H9 (cell line): ENCODE data around the gene POLR2H. TPM values are rescaled to one million over a fixed set of nuclear protein-coding genes. Genes with fewer than 3 reads are reported as not detected.
A peak's percentile ranks its signal among the peaks of the same experiment; 100 is the strongest.

Experiments used
- DNase-seq: peaks from one replicate; pipeline ENCODE4 v3.0.0-alpha.2; 2017
- H2AFZ ChIP-seq: one replicate; pipeline ENCODE4 v1.6.1; 2013; ENCODE audit warnings: mild to moderate bottlenecking, low read length, control low read depth, moderate library complexity
- H2AK5ac ChIP-seq: 2 replicates; pipeline ENCODE4 v1.6.1; 2013; ENCODE audit warnings: low read length, control low read depth, mixed read lengths; ENCODE audit not compliant: insufficient read length
- H2BK120ac ChIP-seq: one replicate; pipeline ENCODE4 v1.6.1; 2013; ENCODE audit warnings: low read depth, mild to moderate bottlenecking, low read length, control low read depth, inconsistent platforms; ENCODE audit not compliant: poor library complexity, severe bottlenecking
- H2BK12ac ChIP-seq: 2 replicates; pipeline ENCODE4 v1.6.1; 2013; ENCODE audit warnings: low read length, control low read depth, mixed read lengths, low read depth; ENCODE audit not compliant: insufficient read length
- H2BK15ac ChIP-seq: 2 replicates; pipeline ENCODE4 v1.6.1; 2013; ENCODE audit warnings: low read depth, low read length, control low read depth
- H2BK20ac ChIP-seq: one replicate; pipeline ENCODE4 v1.6.1; 2013; ENCODE audit warnings: low read depth, mild to moderate bottlenecking, low read length, control low read depth, inconsistent platforms; ENCODE audit not compliant: poor library complexity, severe bottlenecking
- H2BK5ac ChIP-seq: 2 replicates; pipeline ENCODE4 v1.6.1; 2013; ENCODE audit warnings: low read length, control low read depth, mixed read lengths; ENCODE audit not compliant: insufficient read length
- H3K14ac ChIP-seq: 2 replicates; pipeline ENCODE4 v1.6.1; 2013; ENCODE audit warnings: low read length, control low read depth; ENCODE audit not compliant: insufficient read depth
- H3K18ac ChIP-seq: 2 replicates; pipeline ENCODE4 v1.6.1; 2013; ENCODE audit warnings: low read depth, mild to moderate bottlenecking, mixed read lengths, low read length, control low read depth; ENCODE audit not compliant: insufficient read length
- H3K23ac ChIP-seq: 2 replicates; pipeline ENCODE4 v1.6.1; 2013; ENCODE audit warnings: low read length, control low read depth, mixed read lengths, low read depth; ENCODE audit not compliant: insufficient read length
- H3K23me2 ChIP-seq: 2 replicates; pipeline ENCODE4 v1.6.1; 2013; ENCODE audit warnings: low read depth, mild to moderate bottlenecking, mixed read lengths, low read length, control low read depth; ENCODE audit not compliant: insufficient read length, poor library complexity, severe bottlenecking
- H3K27ac ChIP-seq: 2 replicates; pipeline ENCODE4 v1.5.1; 2013; ENCODE audit warnings: low read length, control low read depth, mixed read lengths, low read depth; ENCODE audit not compliant: insufficient read length
- H3K27me3 ChIP-seq: 2 replicates; pipeline ENCODE4 v1.6.1; 2013; ENCODE audit warnings: low read length, control low read depth, inconsistent platforms; ENCODE audit not compliant: insufficient read depth
- H3K4ac ChIP-seq: 2 replicates; pipeline ENCODE4 v1.6.1; 2013; ENCODE audit warnings: low read depth, mild to moderate bottlenecking, control low read depth, inconsistent platforms, low read length, moderate library complexity
- H3K4me1 ChIP-seq: 2 replicates; pipeline ENCODE4 v1.6.1; 2013; ENCODE audit warnings: low read length, control low read depth, inconsistent platforms; ENCODE audit not compliant: insufficient read depth
- H3K4me2 ChIP-seq: 2 replicates; pipeline ENCODE4 v1.6.1; 2013; ENCODE audit warnings: low read length, control low read depth, mixed read lengths; ENCODE audit not compliant: insufficient read length, insufficient read depth
- H3K56ac ChIP-seq: 2 replicates; pipeline ENCODE4 v1.6.1; 2013; ENCODE audit warnings: low read depth, mild to moderate bottlenecking, mixed read lengths, low read length, control low read depth; ENCODE audit not compliant: insufficient read length
- H3K79me1 ChIP-seq: 2 replicates; pipeline ENCODE4 v1.6.1; 2013; ENCODE audit warnings: low read depth, mild to moderate bottlenecking, moderate library complexity, low read length, control low read depth, inconsistent platforms; ENCODE audit not compliant: insufficient read depth, poor library complexity, severe bottlenecking
- H3K79me2 ChIP-seq: 2 replicates; pipeline ENCODE4 v1.6.1; 2013; ENCODE audit warnings: low read length, control low read depth, inconsistent platforms; ENCODE audit not compliant: insufficient read depth
- H3K9ac ChIP-seq: 2 replicates; pipeline ENCODE4 v1.6.1; 2013; ENCODE audit warnings: low read length, control low read depth, mixed read lengths; ENCODE audit not compliant: insufficient read length; ENCODE audit errors: extremely low read depth
- H3K9me3 ChIP-seq: one replicate; pipeline ENCODE4 v1.6.1; 2013; ENCODE audit warnings: low read depth, low read length, inconsistent platforms; ENCODE audit not compliant: control insufficient read depth
- H3T11ph ChIP-seq: one replicate; pipeline ENCODE4 v1.6.1; 2013; ENCODE audit warnings: mild to moderate bottlenecking, low read length, control low read depth, inconsistent platforms
- H4K20me1 ChIP-seq: one replicate; pipeline ENCODE4 v1.6.1; 2013; ENCODE audit not compliant: control insufficient read depth, insufficient read length, insufficient read depth
- H4K5ac ChIP-seq: 2 replicates; pipeline ENCODE4 v1.6.1; 2013; ENCODE audit warnings: low read depth, mild to moderate bottlenecking, mixed read lengths, low read length, control low read depth; ENCODE audit not compliant: insufficient read length
- H4K8ac ChIP-seq: replicated peaks from 2 replicates; pipeline ENCODE4 v1.6.1; 2013; ENCODE audit warnings: low read length, control low read depth, mixed read lengths, low read depth; ENCODE audit not compliant: insufficient read length
- H4K91ac ChIP-seq: 2 replicates; pipeline ENCODE4 v1.6.1; 2013; ENCODE audit warnings: low read depth, mild to moderate bottlenecking, moderate library complexity, mixed read lengths, low read length, control low read depth; ENCODE audit not compliant: insufficient read length
- H3K27ac Mint-ChIP-seq, 3 experiments: 2 replicates in 2 of 3; 3 replicates in 1 of 3; pipeline ENCODE4 v1.8.0; 2020 to 2021; ENCODE audit warnings: mixed read lengths in 3 of 3, mild to moderate bottlenecking in 1 of 3, moderate library complexity in 1 of 3
- H3K27me3 Mint-ChIP-seq: 2 replicates; pipeline ENCODE4 v1.8.0; 2021; ENCODE audit warnings: low read depth, mild to moderate bottlenecking, moderate library complexity, mixed read lengths
- H3K36me3 Mint-ChIP-seq, 3 experiments: 2 replicates in 2 of 3; 3 replicates in 1 of 3; pipeline ENCODE4 v1.8.0; 2020 to 2021; ENCODE audit warnings: low read depth in 3 of 3, mixed read lengths in 3 of 3; ENCODE audit not compliant: insufficient read depth in 1 of 3
- H3K4me1 Mint-ChIP-seq, 2 experiments: 2 replicates each; pipeline ENCODE4 v1.8.0; 2020; ENCODE audit warnings: mixed read lengths in 2 of 2
- H3K4me3 Mint-ChIP-seq, 2 experiments: 2 replicates in 1 of 2; 3 replicates in 1 of 2; pipeline ENCODE4 v1.8.0; 2020 to 2021; ENCODE audit warnings: mild to moderate bottlenecking in 2 of 2, mixed read lengths in 2 of 2, moderate library complexity in 1 of 2
- H3K9me3 Mint-ChIP-seq, 2 experiments: 2 replicates in 1 of 2; 3 replicates in 1 of 2; pipeline ENCODE4 v1.8.0; 2020; ENCODE audit warnings: mild to moderate bottlenecking in 2 of 2, mixed read lengths in 2 of 2, moderate library complexity in 1 of 2
- CTCF ChIP-seq: fragments of 200-600 bp; sonication (generic); conservative IDR thresholded peaks from 3 replicates; pipeline ENCODE4 v1.8.0; 2021; ENCODE audit warnings: antibody characterized with exemption, mild to moderate bottlenecking
- WGBS: extraction: QIAGEN DNeasy Blood & Tissue Kit; methylation state at CpG from one replicate; pipeline ENCODE4 v1.1.7; 2013; ENCODE audit warnings: missing lambda C conversion rate, low lambda C conversion rate, mixed read lengths; ENCODE audit not compliant: insufficient read length; ENCODE audit errors: extremely low coverage; 5-methylcytosine and 5-hydroxymethylcytosine counted together
- total RNA-seq: library from RNA; stranded (reverse); gene quantifications from 2 replicates; pipeline ENCODE4 v1.2.1, GENCODE V29; 2021

Gene POLR2H
- total RNA-seq, 1 experiment from 2014 or later, result 115 TPM

GRCh38 chr3:184409946-184410500 lies 48.5 kb downstream of the POLR2H start:
- H3K27me3 Mint-ChIP-seq, result no peaks in the 10 kb centered on the region; the same call in none of the 2 replicates
- peaks cover 2% of the 10 kb centered on the region; the same call in 1 of the 2 replicates for H3K4me1 ChIP-seq
- H4K20me1 ChIP-seq, result no peaks in the 10 kb centered on the region
- H2AK5ac ChIP-seq, result no peak overlapping the region
- no peak for DNase-seq
- peaks cover 3 to 5% of the 10 kb centered on the region in 2 experiments; a peak in 3 of 4 replicates for H3K4me1 Mint-ChIP-seq
- H3K23me2 ChIP-seq, result no peaks in the 10 kb centered on the region
- H3K56ac ChIP-seq, result no peak overlapping the region
- WGBS, result no CpG with 5 or more reads among the region's 12 CpGs
- H2BK20ac ChIP-seq, result no peak overlapping the region
- H4K91ac ChIP-seq, result no peak overlapping the region
- H4K5ac ChIP-seq, result no peak overlapping the region
- H3K79me2 ChIP-seq, result no peaks in the 10 kb centered on the region
- H3K27ac ChIP-seq, result no peak overlapping the region
- no peak overlapping the region for H3K14ac ChIP-seq
- H2BK12ac ChIP-seq, result no peak overlapping the region
- no peak overlapping the region for H2BK120ac ChIP-seq
- H2BK5ac ChIP-seq, result no peak overlapping the region
- peak overlapping the region in 1 of 3 experiments; percentile 75; a peak in 1 of 7 replicates for H3K27ac Mint-ChIP-seq
- no peak overlapping the region for H3T11ph ChIP-seq
- no peak overlapping the region for H3K18ac ChIP-seq
- H2AFZ ChIP-seq, result no peak overlapping the region
- no peaks in the 10 kb centered on the region for H3K9me3 Mint-ChIP-seq
- H3K27me3 ChIP-seq, result no peaks in the 10 kb centered on the region
- H3K4me3 Mint-ChIP-seq, result no peak overlapping the region
- no peak overlapping the region for H3K4ac ChIP-seq
- no peaks in the 10 kb centered on the region for H3K36me3 Mint-ChIP-seq
- H3K23ac ChIP-seq, result no peak overlapping the region
- no peak overlapping the region for H3K4me2 ChIP-seq
- no peaks in the 10 kb centered on the region for H3K79me1 ChIP-seq
- no peak for TF ChIP-seq CTCF
- H2BK15ac ChIP-seq, result no peak overlapping the region
- H4K8ac ChIP-seq, result no peak overlapping the region
- H3K9me3 ChIP-seq, result no peaks in the 10 kb centered on the region
- no peak overlapping the region for H3K9ac ChIP-seq
